AG09319 (cell line): Measurements from ENCODE around the gene TMEM190.

Experiments
- DNase-seq: peaks from one replicate; pipeline ENCODE4 v3.0.0-alpha.2; 2010; ENCODE audit warnings: low read depth; ENCODE audit errors: extremely low read depth
- CTCF ChIP-seq: IDR thresholded peaks from 2 replicates; pipeline ENCODE4 v1.5.1; 2011; ENCODE audit warnings: low read depth, mild to moderate bottlenecking, inconsistent platforms, low read length, moderate library complexity

The TMEM190 gene

DNA sequence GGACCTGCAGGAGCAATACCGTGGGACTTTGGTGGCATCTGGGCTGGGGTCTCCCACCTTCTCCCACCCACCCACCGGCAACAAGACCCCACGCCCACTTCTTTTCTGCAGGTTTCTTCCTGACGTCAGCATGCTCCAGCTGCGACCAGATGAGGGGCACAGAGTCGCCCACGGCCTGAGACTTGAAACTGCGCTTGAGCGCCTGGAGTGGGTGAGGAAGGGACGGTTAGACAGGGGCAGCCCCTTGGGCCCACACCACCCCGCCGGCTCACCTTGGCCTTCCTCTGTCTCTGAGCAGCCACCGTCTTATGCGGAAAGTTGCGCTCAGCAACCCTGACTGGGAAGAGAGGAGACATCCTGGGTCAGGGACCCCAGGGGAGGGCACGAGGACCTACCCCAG is 15.7 kb upstream of the TMEM190 start:
- no peak for TF ChIP-seq CTCF
- DNase-seq: no peak

GRCh38 chr19:55362174-55362989 is 14.2 kb upstream of the TMEM190 start:
- DNase-seq: no peak
- TF ChIP-seq CTCF: no peak

DNA sequence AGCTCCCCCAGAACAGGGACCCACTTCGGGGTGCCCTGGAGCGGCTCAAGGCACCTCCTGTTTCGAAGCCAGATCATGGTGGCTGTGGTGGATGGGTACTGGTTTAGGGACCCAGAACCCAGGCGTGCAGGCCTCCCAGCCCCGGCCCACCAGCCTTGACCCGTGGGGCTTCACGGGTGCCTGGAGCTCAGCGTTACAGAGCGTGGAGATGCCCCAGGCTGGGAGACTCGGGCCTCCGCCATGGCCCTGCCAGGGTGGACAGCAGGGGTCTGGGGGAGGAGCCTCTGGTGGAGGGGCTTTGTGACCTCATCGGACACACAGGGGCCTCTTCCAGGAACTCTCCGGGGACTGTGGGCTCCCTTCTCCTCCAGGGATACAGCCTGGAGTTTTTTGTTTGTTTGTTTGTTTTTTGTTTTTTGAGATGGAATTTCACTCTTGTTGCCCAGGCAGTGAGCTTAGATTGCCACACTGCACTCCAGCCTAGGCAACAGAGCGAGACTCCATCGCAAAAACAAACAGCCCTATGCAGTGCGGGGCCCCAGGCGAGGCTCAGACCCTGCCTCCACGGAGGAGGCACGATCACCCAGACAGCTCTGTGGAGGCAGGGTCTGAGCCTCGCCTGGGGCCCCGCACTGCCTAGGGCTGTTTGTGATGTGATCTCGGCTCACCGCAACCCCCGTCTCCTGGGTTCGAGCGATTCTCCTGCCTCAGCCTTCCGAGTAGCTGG is 13.5 kb upstream of the TMEM190 start, which contains the start of gene GARIN5B:
TSS of gene GARIN5B (minus strand) at position 271 of the 727 bp plus-strand sequence. CDS start at position 77, 194 bp downstream.
- no peak for TF ChIP-seq CTCF
- DNase-seq: no peak

DNA sequence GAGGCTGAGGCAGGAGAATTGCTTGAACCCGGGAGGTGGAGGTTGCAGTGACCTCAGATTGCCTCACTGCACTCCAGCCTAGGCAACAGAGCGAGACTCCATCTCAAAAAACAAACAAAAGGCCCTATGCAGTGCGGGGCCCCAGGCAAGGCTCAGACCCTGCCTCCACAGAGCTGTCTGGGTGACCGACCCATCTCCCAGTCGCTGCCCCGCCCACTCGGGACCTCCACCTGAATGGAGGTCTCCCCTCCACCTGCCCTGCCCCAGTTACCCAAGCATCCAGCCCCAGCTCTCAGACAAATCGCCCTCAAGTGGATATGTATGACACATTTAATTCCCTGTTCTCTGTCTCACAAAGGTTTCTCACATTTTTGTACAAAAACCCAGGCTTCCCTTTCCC is 11.4 kb upstream of the TMEM190 start:
- DNase-seq: no peak
- no peak for TF ChIP-seq CTCF

- no peak for TF ChIP-seq CTCF
- no peak for DNase-seq
Observed at GRCh38 chr19:55365964-55366363, 10.7 kb upstream of the TMEM190 start.

GRCh38 chr19:55366790-55367189 is 9.8 kb upstream of the TMEM190 start:
- DNase-seq: no peak
- TF ChIP-seq CTCF: no peak

DNA sequence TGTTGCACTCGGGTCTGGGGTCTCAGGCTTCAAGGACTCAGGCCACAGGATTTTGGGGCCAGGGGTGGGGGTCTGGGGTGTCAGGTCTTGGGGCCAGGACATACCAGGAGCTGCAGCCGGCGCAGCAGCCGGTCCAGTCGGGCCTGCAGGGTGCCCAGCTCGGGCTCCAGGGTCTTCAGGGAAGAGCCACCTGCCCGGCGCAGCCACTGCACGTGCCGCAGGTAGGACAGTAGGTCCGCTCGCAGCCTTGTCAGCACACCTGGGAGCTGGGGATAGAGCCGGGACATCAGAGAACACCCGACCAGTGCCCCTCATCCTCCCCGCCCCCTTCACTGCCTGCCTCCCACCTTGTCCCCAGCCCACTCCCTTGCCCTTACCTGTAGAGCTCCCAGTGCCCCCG is 8.5 kb upstream of the TMEM190 start:
- DNase-seq: no peak
- TF ChIP-seq CTCF: no peak
